Common myeloid progenitor, CD34-positive (primary cell): ENCODE data around the gene TTC7B.
"Not testable (repeated sequence)": the region's sequence is repeated elsewhere in the genome, so short reads cannot be mapped to it uniquely, and the experiment has no call there.

Experiments
- CTCF ChIA-PET: fragments of 350-600 bp; sonication (Branson Sonifier 250); formaldehyde crosslinking; loops from one replicate; lab custom pipeline; 2021; ENCODE audit warnings: antibody characterized with exemption; lab: Charles Lee
- POLR2A ChIA-PET: fragments of 350-600 bp; sonication (Branson Sonifier 250); formaldehyde crosslinking; loops from one replicate; lab custom pipeline; 2021; ENCODE audit warnings: antibody characterized with exemption; lab: Charles Lee
- DNase-seq, 3 donors: peaks; one replicate each; pipeline versions ENCODE4 v3.0.0 to v3.0.0-alpha.2; 2013
- H3K27ac ChIP-seq, 2 experiments: 1 replicate in 1 of 2; 2 replicates in 1 of 2; pipeline ENCODE4 v1.7.0; 2013; ENCODE audit warnings: inconsistent platforms in 2 of 2, low read length in 2 of 2, mild to moderate bottlenecking in 2 of 2, low read depth in 1 of 2, moderate library complexity in 1 of 2; ENCODE audit not compliant: severe bottlenecking in 2 of 2, insufficient read depth in 1 of 2, poor library complexity in 1 of 2
- H3K27me3 ChIP-seq, 5 experiments: replicated peaks in 2 of 5; 1 replicate in 3 of 5; 2 replicates in 2 of 5; pipeline versions ENCODE4 v1.6.1 to v1.7.0; 2013; ENCODE audit warnings: low read length in 4 of 5, mild to moderate bottlenecking in 2 of 5, moderate library complexity in 2 of 5, inconsistent platforms in 1 of 5; ENCODE audit not compliant: insufficient read depth in 5 of 5, control insufficient read depth in 4 of 5
- H3K36me3 ChIP-seq, 4 experiments: 1 replicate in 2 of 4; 2 replicates in 2 of 4; pipeline versions ENCODE4 v1.6.1 to v1.7.0; 2013; ENCODE audit warnings: low read length in 3 of 4, control low read depth in 1 of 4, mild to moderate bottlenecking in 1 of 4; ENCODE audit not compliant: control insufficient read depth in 4 of 4, insufficient read depth in 4 of 4
- H3K4me1 ChIP-seq, 4 experiments: 1 replicate in 3 of 4; 2 replicates in 1 of 4; pipeline versions ENCODE4 v1.6.1 to v1.7.1; 2013; ENCODE audit warnings: low read length in 3 of 4, mild to moderate bottlenecking in 3 of 4, control low read depth in 1 of 4, inconsistent platforms in 1 of 4, moderate library complexity in 1 of 4; ENCODE audit not compliant: control insufficient read depth in 4 of 4, insufficient read depth in 4 of 4; ENCODE audit errors: control extremely low read depth in 1 of 4
- H3K4me3 ChIP-seq, 7 experiments: 1 replicate in 4 of 7; 2 replicates in 3 of 7; pipeline versions ENCODE4 v1.5.1 to v1.7.0; 2013; ENCODE audit warnings: mild to moderate bottlenecking in 7 of 7, low read length in 6 of 7, moderate library complexity in 6 of 7, inconsistent platforms in 2 of 7, low read depth in 2 of 7, control low read depth in 1 of 7; ENCODE audit not compliant: insufficient read depth in 4 of 7, control insufficient read depth in 1 of 7; ENCODE audit errors: extremely low read depth in 1 of 7
- H3K9me3 ChIP-seq, 5 experiments: 1 replicate in 4 of 5; 2 replicates in 1 of 5; pipeline versions ENCODE4 v1.6.1 to v1.7.1; 2013; ENCODE audit warnings: low read length in 4 of 5, mild to moderate bottlenecking in 2 of 5, inconsistent platforms in 1 of 5, low read depth in 1 of 5, moderate library complexity in 1 of 5; ENCODE audit not compliant: control insufficient read depth in 4 of 5, insufficient read depth in 2 of 5; ENCODE audit errors: control extremely low read depth in 1 of 5
- WGBS: methylation state at CpG from one replicate; pipeline ENCODE4 v1.1.5; 2013; ENCODE audit not compliant: insufficient coverage; 5-methylcytosine and 5-hydroxymethylcytosine counted together

TTC7B gene

DNA sequence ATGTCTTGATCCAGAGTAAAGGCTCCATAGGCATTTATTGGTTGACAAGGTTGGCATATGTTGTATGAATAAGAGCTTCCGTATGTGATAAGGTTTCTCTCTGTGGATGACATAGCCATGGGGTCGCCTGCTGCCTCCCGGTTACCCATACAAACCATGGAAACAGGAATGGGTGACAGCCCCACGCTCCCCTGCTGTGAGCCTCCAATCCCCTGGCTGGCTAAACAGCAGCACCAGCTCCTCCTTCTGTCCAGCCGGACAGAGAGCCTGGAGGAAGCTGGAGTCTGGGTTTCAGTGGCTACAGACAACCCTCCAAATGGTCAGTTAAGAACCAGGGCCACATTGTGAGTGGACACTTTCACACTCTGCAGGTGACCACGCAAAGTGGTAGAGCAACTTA lies 288.3 kb downstream of the TTC7B start:
- H3K36me3 ChIP-seq: no peaks in the 10 kb centered on the region
- DNase-seq: no peak
- no peak overlapping the region for H3K4me3 ChIP-seq
- H3K9me3 ChIP-seq: peaks cover 0 to 15% (median 9%) of the 10 kb centered on the region in 5 experiments
- WGBS: 98% methylated on average over 6 of the region's 6 CpGs
- ChIA-PET POLR2A (no interaction called here), CTCF (interaction anchor here (0.9 to 1.3 kb wide), 2 partner anchors 10 to 11 kb away, joined by 3 read pairs; no protein-coding TSS in a partner anchor)
- H3K4me1 ChIP-seq: peaks cover 0 to 9% (median 0%) of the 10 kb centered on the region in 4 experiments
- peaks cover 0 to 7% (median 0%) of the 10 kb centered on the region in 5 experiments for H3K27me3 ChIP-seq
- H3K27ac ChIP-seq: no peak overlapping the region

DNA sequence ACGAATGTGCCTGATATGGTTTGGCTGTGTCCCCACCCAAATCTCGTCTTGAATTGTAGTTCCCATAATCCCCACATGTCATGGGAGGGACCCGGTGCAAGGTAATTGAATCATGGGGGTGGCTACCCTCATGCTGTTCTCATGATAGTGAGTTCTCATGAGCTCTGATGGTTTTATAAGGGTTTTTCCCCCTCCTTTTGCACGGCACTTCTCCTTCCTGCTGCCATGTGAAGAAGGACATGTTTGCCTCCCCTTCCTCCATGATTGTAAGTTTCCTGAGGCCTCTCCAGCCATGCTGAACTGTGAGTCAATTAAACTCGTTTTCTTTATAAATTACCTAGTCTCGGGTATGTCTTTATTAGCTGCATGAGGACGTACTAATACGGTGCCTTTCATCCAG lies 289.7 kb downstream of the TTC7B start:
- H3K27ac ChIP-seq, H3K27me3 ChIP-seq, CTCF ChIA-PET, H3K4me1 ChIP-seq, H3K36me3 ChIP-seq, DNase-seq, H3K4me3 ChIP-seq: not testable (repeated sequence)
- POLR2A ChIA-PET: interaction anchor here (0.6 kb wide), 1 partner anchor 120 kb away, joined by 3 read pairs; no protein-coding TSS in a partner anchor
- H3K9me3 ChIP-seq: peaks cover 0 to 15% (median 9%) of the 10 kb centered on the region in 5 experiments
- whole genome bisulfite sequencing: 88% methylated on average over 5 of the region's 8 CpGs

DNA sequence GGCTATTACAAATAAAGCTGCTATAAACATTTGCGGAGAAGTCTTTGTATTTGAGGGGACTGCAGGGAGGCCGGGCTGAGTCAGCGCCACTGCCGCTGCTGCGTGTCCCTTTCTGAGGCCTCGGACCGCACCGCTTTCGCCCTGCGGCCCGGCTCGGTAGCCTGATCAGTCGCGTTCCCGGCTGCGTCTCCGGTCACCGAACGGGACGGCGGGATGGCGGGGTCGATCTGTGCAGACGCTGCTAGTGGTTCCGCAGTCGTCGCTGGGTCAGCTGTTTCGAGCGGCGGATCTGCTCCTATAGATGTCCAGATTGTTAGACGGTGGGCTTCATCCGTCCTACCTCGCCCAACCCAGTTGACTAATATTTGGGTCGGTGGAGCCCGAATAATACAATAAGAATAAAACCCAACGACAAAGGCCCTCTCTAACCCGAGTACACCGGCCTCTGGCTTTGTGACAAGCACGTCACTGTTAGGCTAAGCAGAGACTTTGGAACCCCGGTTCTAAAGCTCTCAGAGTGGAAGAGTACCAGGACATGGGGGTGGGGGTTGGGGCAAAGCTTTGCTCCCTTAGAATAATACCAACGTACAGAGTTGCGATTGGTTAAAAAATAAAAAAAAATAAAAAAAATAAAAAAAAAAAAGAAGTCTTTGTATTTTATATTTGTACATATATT lies 290.7 kb downstream of the TTC7B start:
- H3K27ac ChIP-seq, H3K4me1 ChIP-seq, H3K27me3 ChIP-seq, H3K36me3 ChIP-seq, DNase-seq, POLR2A ChIA-PET, CTCF ChIA-PET, H3K4me3 ChIP-seq: not testable (repeated sequence)
- WGBS: 87% methylated on average over 5 of the region's 42 CpGs
- H3K9me3 ChIP-seq: peaks cover 0 to 15% (median 9%) of the 10 kb centered on the region in 5 experiments

DNA sequence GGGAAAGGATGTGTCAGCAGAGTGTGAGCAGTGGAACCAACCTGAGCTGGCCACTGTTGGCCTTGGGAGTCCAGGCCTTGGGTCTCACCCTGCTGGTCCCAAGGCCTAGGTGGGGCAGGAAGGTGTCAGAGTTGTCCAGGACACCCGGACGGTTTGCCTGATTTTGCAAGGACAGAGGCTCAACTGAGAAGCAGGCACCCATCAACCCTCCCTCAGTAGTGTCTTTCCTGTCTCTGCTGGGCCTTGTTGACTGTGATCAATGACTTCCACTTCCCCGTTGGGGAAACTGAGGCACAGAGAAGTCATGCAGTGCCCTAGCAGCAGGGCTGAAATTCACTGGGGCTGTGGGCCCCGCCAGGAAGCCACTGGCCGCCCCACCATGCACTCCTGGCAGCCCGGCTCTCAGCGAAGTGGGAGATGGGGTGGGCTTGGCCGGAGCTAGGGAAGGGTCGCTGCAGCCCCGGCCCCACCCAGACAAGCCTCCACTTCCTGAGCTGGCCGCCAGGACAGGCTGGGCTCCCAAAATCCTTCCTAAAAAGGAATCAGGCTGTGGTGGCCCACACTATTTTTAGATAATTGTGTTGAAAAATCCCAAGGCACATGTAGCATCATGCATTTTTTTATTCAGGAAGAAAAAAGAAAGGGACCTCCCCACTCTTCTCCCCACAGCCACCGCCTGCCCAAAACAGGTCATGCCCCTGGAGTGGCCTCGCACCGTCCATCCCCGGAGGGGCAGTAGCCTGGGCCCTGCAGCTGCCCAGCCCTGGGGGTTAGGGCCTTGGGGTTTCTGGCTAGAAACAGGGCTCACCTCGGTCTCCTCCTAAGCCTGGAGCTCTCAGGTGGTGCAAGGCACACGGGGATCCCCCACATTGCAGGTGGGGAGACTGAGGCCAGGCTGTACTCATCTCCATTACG lies 292.0 kb downstream of the TTC7B start:
- peaks cover 0 to 3% (median 1%) of the 10 kb centered on the region in 4 experiments for H3K4me1 ChIP-seq
- POLR2A ChIA-PET: no interaction called here
- H3K36me3 ChIP-seq: no peaks in the 10 kb centered on the region
- no peak overlapping the region for H3K4me3 ChIP-seq
- DNase-seq: no peak
- WGBS: 90% methylated on average over 13 of the region's 18 CpGs
- H3K27ac ChIP-seq: no peak overlapping the region
- peaks cover 0 to 7% (median 0%) of the 10 kb centered on the region in 5 experiments for H3K27me3 ChIP-seq
- peaks cover 0 to 18% (median 9%) of the 10 kb centered on the region in 5 experiments for H3K9me3 ChIP-seq
- CTCF ChIA-PET: no interaction called here

DNA sequence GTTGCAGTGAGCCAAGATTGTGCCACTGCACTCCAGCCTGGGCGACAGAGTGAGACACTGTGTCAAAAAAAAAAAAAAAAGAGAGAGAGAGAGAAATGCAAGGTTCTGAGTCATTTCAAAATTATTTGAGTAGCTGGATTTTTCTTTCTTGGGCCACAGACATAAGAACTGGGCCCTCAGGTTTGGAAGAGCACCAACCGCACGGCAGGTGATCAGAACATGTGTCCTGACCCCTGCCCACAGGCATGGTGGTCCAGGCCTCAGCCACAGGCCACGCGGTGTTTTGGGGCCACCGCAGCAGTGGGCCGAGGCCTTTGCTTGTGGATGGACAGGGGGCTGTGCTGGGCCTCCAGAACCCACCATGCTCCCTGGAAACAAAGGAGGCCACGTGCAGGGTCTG lies 292.7 kb downstream of the TTC7B start:
- peaks cover 0 to 18% (median 9%) of the 10 kb centered on the region in 5 experiments for H3K9me3 ChIP-seq
- H3K27ac ChIP-seq: no peak overlapping the region
- H3K4me3 ChIP-seq: no peak overlapping the region
- no peak for DNase-seq
- H3K27me3 ChIP-seq: peaks cover 0 to 7% (median 0%) of the 10 kb centered on the region in 5 experiments
- POLR2A ChIA-PET: no interaction called here
- peaks cover 0 to 3% (median 1%) of the 10 kb centered on the region in 4 experiments for H3K4me1 ChIP-seq
- H3K36me3 ChIP-seq: no peaks in the 10 kb centered on the region
- 97% methylated on average over 6 of the region's 8 CpGs for WGBS
- CTCF ChIA-PET: no interaction called here

DNA sequence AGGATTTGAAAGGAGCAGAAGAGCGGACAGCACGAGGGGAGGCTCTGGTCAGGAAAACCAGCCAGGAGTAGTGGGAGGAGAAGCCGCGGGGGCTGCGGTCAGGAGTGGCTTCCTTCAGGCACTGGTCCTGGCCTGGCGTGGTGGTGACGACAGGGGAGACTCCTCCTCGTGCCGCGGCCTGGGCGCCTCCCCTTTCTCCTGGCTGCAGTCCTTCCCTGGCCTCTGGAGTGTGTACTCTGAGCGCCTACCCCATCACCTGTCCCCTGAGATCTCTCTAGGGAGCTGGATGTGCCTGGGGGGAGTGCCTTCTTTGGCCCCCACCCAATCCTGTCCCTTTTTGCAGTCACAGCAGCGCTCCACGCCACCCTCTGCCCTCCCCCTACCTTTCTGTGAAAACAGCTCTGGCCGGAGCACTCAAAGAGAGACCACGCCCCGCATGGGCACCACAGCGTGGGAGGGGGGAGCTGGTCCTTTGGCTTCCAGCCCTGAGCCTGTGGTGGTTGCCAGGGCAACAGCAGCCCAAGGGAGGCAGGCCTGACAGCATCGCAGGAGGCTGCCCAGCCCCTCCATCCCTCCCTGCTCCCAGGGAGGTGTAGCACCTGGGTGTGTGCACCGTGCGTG lies 293.5 kb downstream of the TTC7B start:
- ChIA-PET POLR2A (interaction anchor here (0.5 kb wide), 1 partner anchor 139 kb away, joined by 3 read pairs; no protein-coding TSS in a partner anchor), CTCF (interaction anchor here (1.1 kb wide), 1 partner anchor 12 kb away, joined by 3 read pairs; no protein-coding TSS in a partner anchor)
- WGBS: 59% methylated on average over 16 of the region's 21 CpGs
- DNase-seq: peak in 2 of 3 donors; percentile 20 to 26
- Histone ChIP-seq H3K27me3 (peaks cover 0 to 7% (median 0%) of the 10 kb centered on the region in 5 experiments), H3K27ac (no peak overlapping the region), H3K4me3 (peak overlapping the region in 1 of 7 experiments; percentile 19), H3K9me3 (peaks cover 0 to 18% (median 9%) of the 10 kb centered on the region in 5 experiments), H3K4me1 (peaks cover 0 to 3% (median 1%) of the 10 kb centered on the region in 4 experiments), H3K36me3 (no peaks in the 10 kb centered on the region)
